Measurements from ENCODE around the gene ANO9. TPM values are rescaled to one million over a fixed set of nuclear protein-coding genes. Genes with fewer than 3 reads are reported as not detected.
"Not testable (repeated sequence)": the region's sequence is repeated elsewhere in the genome, so short reads cannot be mapped to it uniquely, and the experiment has no call there.

ANO9 gene
- total RNA-seq, 1 donor from 2014 or later = 1.3 TPM

GRCh38 chr11:439315-440064 is 2.3 kb downstream of the ANO9 start:
- Histone ChIP-seq H3F3A (ENCODE audit: low read depth) (no peaks in the 10 kb centered on the region), H2AFZ (replicated peaks) (no peak overlapping the region), H3K9ac (no peak overlapping the region), H3K4me3 (no peak overlapping the region), H3K27me3 (no peaks in the 10 kb centered on the region), H3K9me3 (ENCODE audit: low read depth) (no peaks in the 10 kb centered on the region), H3K27ac (no peak overlapping the region), H3K4me1 (peaks cover 10% of the 10 kb centered on the region), H3K79me2 (ENCODE audit: low read depth) (no peaks in the 10 kb centered on the region), H3K4me2 (no peak overlapping the region), H3K36me3 (no peaks in the 10 kb centered on the region), H4K20me1 (ENCODE audit: low read depth) (no peaks in the 10 kb centered on the region)
- H3K27ac Mint-ChIP-seq = no peak overlapping the region
- TF ChIP-seq CTCF (IDR thresholded peaks at IDR 0.05) (no peak), EZH2phosphoT487 (IDR thresholded peaks at IDR 0.05) (no peak), EZH2 (IDR thresholded peaks at IDR 0.05) (no peak)
- peaks cover 8% of the 10 kb centered on the region for H3K4me1 Mint-ChIP-seq
- peak overlapping the region; percentile 53 for H3K4me3 Mint-ChIP-seq
- no peak for DNase-seq (ENCODE audit: low spot score)
- peaks cover 8% of the 10 kb centered on the region for H3K9me3 Mint-ChIP-seq
- H3K36me3 Mint-ChIP-seq = no peaks in the 10 kb centered on the region
- peaks cover 8% of the 10 kb centered on the region for H3K27me3 Mint-ChIP-seq (ENCODE audit: insufficient read depth, low read depth)

GRCh38 chr11:438101-438844 is 3.5 kb downstream of the ANO9 start:
- Histone ChIP-seq H3K79me2 (ENCODE audit: low read depth) (no peaks in the 10 kb centered on the region), H3K36me3 (no peaks in the 10 kb centered on the region), H3K27ac (no peak overlapping the region), H4K20me1 (ENCODE audit: low read depth) (no peaks in the 10 kb centered on the region), H3K9ac (no peak overlapping the region), H3K4me1 (peaks cover 10% of the 10 kb centered on the region), H3F3A (ENCODE audit: low read depth) (no peaks in the 10 kb centered on the region), H3K27me3 (no peaks in the 10 kb centered on the region), H2AFZ (replicated peaks) (no peak overlapping the region), H3K9me3 (ENCODE audit: low read depth) (no peaks in the 10 kb centered on the region), H3K4me3 (no peak overlapping the region), H3K4me2 (no peak overlapping the region)
- peaks cover 8% of the 10 kb centered on the region for H3K9me3 Mint-ChIP-seq
- H3K4me3 Mint-ChIP-seq = no peak overlapping the region
- no peak for DNase-seq (ENCODE audit: low spot score)
- no peak overlapping the region for H3K27ac Mint-ChIP-seq
- TF ChIP-seq CTCF (IDR thresholded peaks at IDR 0.05) (no peak), EZH2phosphoT487 (IDR thresholded peaks at IDR 0.05) (no peak), EZH2 (IDR thresholded peaks at IDR 0.05) (no peak)
- H3K4me1 Mint-ChIP-seq = no peaks in the 10 kb centered on the region
- H3K36me3 Mint-ChIP-seq = no peaks in the 10 kb centered on the region
- H3K27me3 Mint-ChIP-seq (ENCODE audit: insufficient read depth, low read depth) = peaks cover 13% of the 10 kb centered on the region

GRCh38 chr11:437228-437870 is 4.5 kb downstream of the ANO9 start:
- H3K36me3 Mint-ChIP-seq = no peaks in the 10 kb centered on the region

GRCh38 chr11:434999-435740 is 6.6 kb downstream of the ANO9 start:
- H3K27me3 Mint-ChIP-seq (ENCODE audit: insufficient read depth, low read depth) = peaks cover 13% of the 10 kb centered on the region
- not testable (repeated sequence) for H3K4me3 ChIP-seq; H3K27me3 ChIP-seq; H3K36me3 Mint-ChIP-seq; H3K9me3 ChIP-seq (ENCODE audit: low read depth); H3K4me2 ChIP-seq; H3K4me1 ChIP-seq; H3K4me3 Mint-ChIP-seq; H3K79me2 ChIP-seq (ENCODE audit: low read depth); H3K9me3 Mint-ChIP-seq; H3K4me1 Mint-ChIP-seq; H2AFZ ChIP-seq (replicated peaks); H3K27ac ChIP-seq; H3K36me3 ChIP-seq; H4K20me1 ChIP-seq (ENCODE audit: low read depth); DNase-seq (ENCODE audit: low spot score); H3K27ac Mint-ChIP-seq; H3K9ac ChIP-seq; H3F3A ChIP-seq (ENCODE audit: low read depth)

More at GRCh38 chr11:437228-437870, 4.5 kb downstream of the ANO9 start:
- no peaks in the 10 kb centered on the region for H3K36me3 ChIP-seq
- no peaks in the 10 kb centered on the region for H3F3A ChIP-seq (ENCODE audit: low read depth)
- H2AFZ ChIP-seq (replicated peaks) = no peak overlapping the region
- H3K4me1 Mint-ChIP-seq = no peaks in the 10 kb centered on the region
- no peak overlapping the region for H3K4me2 ChIP-seq
- H3K27ac ChIP-seq = no peak overlapping the region
- H3K27me3 ChIP-seq = no peaks in the 10 kb centered on the region
- no peak overlapping the region for H3K4me3 ChIP-seq
- no peaks in the 10 kb centered on the region for H3K79me2 ChIP-seq (ENCODE audit: low read depth)
- H4K20me1 ChIP-seq (ENCODE audit: low read depth) = no peaks in the 10 kb centered on the region
- TF ChIP-seq EZH2 (IDR thresholded peaks at IDR 0.05) (no peak), EZH2phosphoT487 (IDR thresholded peaks at IDR 0.05) (no peak), CTCF (IDR thresholded peaks at IDR 0.05) (no peak)
- no peak overlapping the region for H3K9ac ChIP-seq
- H3K27ac Mint-ChIP-seq = no peak overlapping the region
- H3K27me3 Mint-ChIP-seq (ENCODE audit: insufficient read depth, low read depth) = peaks cover 13% of the 10 kb centered on the region
- H3K9me3 ChIP-seq (ENCODE audit: low read depth) = no peaks in the 10 kb centered on the region
- peaks cover 8% of the 10 kb centered on the region for H3K9me3 Mint-ChIP-seq
- DNase-seq (ENCODE audit: low spot score) = no peak
- peak overlapping the region; percentile 48 for H3K4me3 Mint-ChIP-seq
- H3K4me1 ChIP-seq = peaks cover 10% of the 10 kb centered on the region
